ENCODE measurements around the gene ZNF385B.

DNA sequence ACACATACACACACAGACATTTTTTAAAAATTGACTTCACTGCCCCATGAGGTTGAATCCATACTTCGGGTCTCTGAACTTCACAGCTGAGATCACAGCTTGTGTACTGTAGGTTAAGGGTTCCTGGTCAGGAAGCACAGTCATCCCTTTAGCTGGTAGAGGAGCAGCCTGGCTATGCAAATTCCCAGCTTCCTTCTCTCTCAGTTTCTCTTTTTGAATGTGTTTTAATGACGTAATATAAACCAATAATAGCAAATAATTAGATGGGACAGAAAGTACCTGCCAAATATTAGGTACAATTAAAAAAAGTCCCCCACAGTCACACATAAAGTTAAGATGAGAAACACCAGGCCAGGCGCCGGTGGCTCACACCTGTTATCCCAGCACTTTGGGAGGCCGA, 178.7 kb downstream of the ZNF385B start:
- TF ChIP-seq JUND (IDR thresholded peaks at IDR 0.05; ENCODE audit: low read depth, low read length) (no peak), POLR2A (IDR thresholded peaks at IDR 0.05; ENCODE audit: low read depth, low read length) (no peak), CTCF (IDR thresholded peaks at IDR 0.05 in 2 of 3, conservative IDR thresholded peaks at IDR 0.05 in 1 of 3; ENCODE audit: control insufficient read depth in 2 of 3, extremely low read depth in 1 of 3, insufficient read depth in 1 of 3, low read depth in 3 of 3, low read length in 3 of 3) (no peak), ATF3 (IDR thresholded peaks at IDR 0.05; ENCODE audit: borderline replicate concordance, extremely low read depth, low read depth, low read length) (no peak), MAX (IDR thresholded peaks at IDR 0.05; ENCODE audit: low read depth, low read length) (no peak)
